Bone marrow (tissue), 2 donors: ENCODE measurements around the gene PIGZ.
"Not testable (repeated sequence)": the region's sequence is repeated elsewhere in the genome, so short reads cannot be mapped to it uniquely, and the experiment has no call there.

Experiments used
- DNase-seq, 2 donors: peaks; one replicate each; lab custom pipeline; 2025; lab: John Stamatoyannopoulos, UW

PIGZ gene

GRCh38 chr3:196948442-196949284 is 20.0 kb downstream of the PIGZ start:
- DNase-seq: no peak

- DNase-seq: no peak
These were observed 20.7 kb downstream of the PIGZ start for GRCh38 chr3:196947860-196948441.

- no peak for DNase-seq
These were observed 21.3 kb downstream of the PIGZ start for GRCh38 chr3:196947136-196947859.

GRCh38 chr3:196944037-196944790 is 24.4 kb downstream of the PIGZ start:
- DNase-seq: not testable (repeated sequence)

GRCh38 chr3:196942915-196943277 is 25.7 kb downstream of the PIGZ start:
- no peak for DNase-seq

GRCh38 chr3:196942226-196942914 is 26.3 kb downstream of the PIGZ start, which contains the start of gene NCBP2:
NCBP2 (minus strand) TSS chr3:196942528; CDS start chr3:196942503, 25 bp downstream.
- DNase-seq: peak; percentile 89 to 98

GRCh38 chr3:196941729-196942225 is 26.9 kb downstream of the PIGZ start:
- DNase-seq: peak; percentile 28 to 78

- no peak for DNase-seq
These were observed 30.1 kb downstream of the PIGZ start for GRCh38 chr3:196938576-196938975.

GRCh38 chr3:196938124-196938523 is 30.5 kb downstream of the PIGZ start:
- DNase-seq: no peak

GRCh38 chr3:196936288-196936687 is 32.3 kb downstream of the PIGZ start:
- no peak for DNase-seq

- no peak for DNase-seq
These were observed 36.0 kb downstream of the PIGZ start for GRCh38 chr3:196932600-196932999.

- no peak for DNase-seq
These were observed 36.6 kb downstream of the PIGZ start for GRCh38 chr3:196931828-196932587.

GRCh38 chr3:196931157-196931556 is 37.5 kb downstream of the PIGZ start:
- DNase-seq: no peak

GRCh38 chr3:196927571-196928453 is 40.8 kb downstream of the PIGZ start:
- DNase-seq: no peak

GRCh38 chr3:196920733-196921132 is 47.9 kb downstream of the PIGZ start:
- no peak for DNase-seq

GRCh38 chr3:196918968-196919367 is 49.7 kb downstream of the PIGZ start:
- DNase-seq: no peak

GRCh38 chr3:196916995-196917394 is 51.6 kb downstream of the PIGZ start:
- no peak for DNase-seq

GRCh38 chr3:196916221-196916620 is 52.4 kb downstream of the PIGZ start:
- DNase-seq: no peak

- no peak for DNase-seq
These were observed 53.3 kb downstream of the PIGZ start for GRCh38 chr3:196915375-196915774.

GRCh38 chr3:196914866-196915265 is 53.8 kb downstream of the PIGZ start:
- DNase-seq: no peak
